HG03342 (cell line): Measurements from ENCODE around the gene BCAS4.
"Not testable (repeated sequence)": the region's sequence is repeated elsewhere in the genome, so short reads cannot be mapped to it uniquely, and the experiment has no call there.

Source experiments
- ATAC-seq: cut with Tn5 transposase; IDR thresholded peaks from one replicate; pipeline ENCODE4 v1.9.1; 2021; ENCODE audit warnings: mild to moderate bottlenecking, moderate library complexity; ENCODE audit not compliant: unreplicated experiment

Gene BCAS4

GRCh38 chr20:50798650-50799049 is 3.8 kb downstream of the BCAS4 start:
- ATAC-seq, result no peak

- no peak for ATAC-seq
Measured at GRCh38 chr20:50799176-50799889, 4.5 kb downstream of the BCAS4 start.

GRCh38 chr20:50799890-50800550 is 5.2 kb downstream of the BCAS4 start:
- peak; percentile 42 for ATAC-seq

- not testable (repeated sequence) for ATAC-seq
Measured at GRCh38 chr20:50800986-50801746, 6.3 kb downstream of the BCAS4 start.

GRCh38 chr20:50801747-50802125 is 6.9 kb downstream of the BCAS4 start:
- no peak for ATAC-seq

GRCh38 chr20:50802289-50802688 is 7.4 kb downstream of the BCAS4 start:
- no peak for ATAC-seq

GRCh38 chr20:50804437-50805348 is 9.8 kb downstream of the BCAS4 start:
- no peak for ATAC-seq

- no peak for ATAC-seq
Measured at GRCh38 chr20:50805349-50805684, 10.5 kb downstream of the BCAS4 start.

GRCh38 chr20:50806126-50806768 is 11.4 kb downstream of the BCAS4 start:
- no peak for ATAC-seq

GRCh38 chr20:50810063-50810462 is 15.2 kb downstream of the BCAS4 start:
- no peak for ATAC-seq

- ATAC-seq, result no peak
Measured at GRCh38 chr20:50810842-50811241, 16.0 kb downstream of the BCAS4 start.

GRCh38 chr20:50813101-50813643 is 18.3 kb downstream of the BCAS4 start:
- no peak for ATAC-seq

GRCh38 chr20:50813801-50814200 is 18.9 kb downstream of the BCAS4 start:
- no peak for ATAC-seq

GRCh38 chr20:50814438-50815161 is 19.7 kb downstream of the BCAS4 start:
- ATAC-seq, result no peak

GRCh38 chr20:50815162-50815989 is 20.5 kb downstream of the BCAS4 start:
- ATAC-seq, result peak; percentile 37

GRCh38 chr20:50817776-50818172 is 22.9 kb downstream of the BCAS4 start:
- ATAC-seq, result no peak

GRCh38 chr20:50819349-50819748 is 24.5 kb downstream of the BCAS4 start:
- ATAC-seq, result peak; percentile 33

- no peak for ATAC-seq
Measured at GRCh38 chr20:50820515-50821256, 25.8 kb downstream of the BCAS4 start.
